Type B pancreatic cell (in vitro differentiated cells): ENCODE data around the gene IQGAP2. TPM values are rescaled to one million over a fixed set of nuclear protein-coding genes. Genes with fewer than 3 reads are reported as not detected.

Source experiments
- DNase-seq: peaks from one replicate; pipeline ENCODE4 v3.0.0; 2021; ENCODE audit warnings: mixed read lengths; ENCODE audit not compliant: unreplicated experiment; ENCODE audit errors: extremely low spot score
- H3K27ac Mint-ChIP-seq: 2 replicates; pipeline ENCODE4 v1.8.0; 2021; ENCODE audit warnings: mild to moderate bottlenecking, mixed read lengths
- H3K27me3 Mint-ChIP-seq: 2 replicates; pipeline ENCODE4 v1.8.0; 2021; ENCODE audit warnings: mixed read lengths
- H3K36me3 Mint-ChIP-seq: 2 replicates; pipeline ENCODE4 v1.8.0; 2021; ENCODE audit warnings: mixed read lengths
- H3K4me1 Mint-ChIP-seq: one replicate; pipeline ENCODE4 v1.8.0; 2021; ENCODE audit warnings: mixed read lengths; ENCODE audit not compliant: unreplicated experiment
- H3K4me3 Mint-ChIP-seq: 2 replicates; pipeline ENCODE4 v1.8.0; 2021; ENCODE audit warnings: mild to moderate bottlenecking, mixed read lengths
- H3K9me3 Mint-ChIP-seq: 2 replicates; pipeline ENCODE4 v1.8.0; 2021; ENCODE audit warnings: mixed read lengths
- CTCF ChIP-seq: fragments of 200-600 bp; sonication (generic); conservative IDR thresholded peaks from 2 replicates; pipeline ENCODE4 v1.5.0; 2021; ENCODE audit warnings: antibody characterized with exemption, mild to moderate bottlenecking
- total RNA-seq: library from RNA; stranded (reverse); gene quantifications from 2 replicates; pipeline ENCODE4 v1.2.1, GENCODE V29; 2021; ENCODE audit warnings: low replicate concordance

IQGAP2 gene
- total RNA-seq, 1 donor from 2014 or later, result 24.7 TPM

GRCh38 chr5:76642390-76643040 lies 239.4 kb downstream of the IQGAP2 start:
- no peaks in the 10 kb centered on the region for H3K9me3 Mint-ChIP-seq
- no peaks in the 10 kb centered on the region for H3K27me3 Mint-ChIP-seq
- H3K27ac Mint-ChIP-seq, result no peak overlapping the region
- H3K4me1 Mint-ChIP-seq, result peaks cover 4% of the 10 kb centered on the region
- TF ChIP-seq CTCF, result no peak
- no peaks in the 10 kb centered on the region for H3K36me3 Mint-ChIP-seq
- no peak for DNase-seq
- H3K4me3 Mint-ChIP-seq, result no peak overlapping the region

GRCh38 chr5:76643371-76643770 lies 240.3 kb downstream of the IQGAP2 start:
- H3K27ac Mint-ChIP-seq, result no peak overlapping the region

GRCh38 chr5:76649140-76649539 lies 246.1 kb downstream of the IQGAP2 start:
- H3K27me3 Mint-ChIP-seq, result no peaks in the 10 kb centered on the region
- no peak for TF ChIP-seq CTCF
- peaks cover 7% of the 10 kb centered on the region for H3K9me3 Mint-ChIP-seq
- DNase-seq, result no peak
- no peak overlapping the region for H3K4me3 Mint-ChIP-seq
- H3K4me1 Mint-ChIP-seq, result no peaks in the 10 kb centered on the region
- no peak overlapping the region for H3K27ac Mint-ChIP-seq
- peaks cover 4% of the 10 kb centered on the region for H3K36me3 Mint-ChIP-seq

More at GRCh38 chr5:76643371-76643770, 240.3 kb downstream of the IQGAP2 start:
- Mint-ChIP-seq H3K4me3 (no peak overlapping the region), H3K36me3 (no peaks in the 10 kb centered on the region), H3K27me3 (no peaks in the 10 kb centered on the region), H3K4me1 (peaks cover 4% of the 10 kb centered on the region), H3K9me3 (no peaks in the 10 kb centered on the region)
- no peak for TF ChIP-seq CTCF
- DNase-seq, result no peak

- no peaks in the 10 kb centered on the region for H3K4me1 Mint-ChIP-seq
- no peaks in the 10 kb centered on the region for H3K27me3 Mint-ChIP-seq
- TF ChIP-seq CTCF, result no peak
- no peak overlapping the region for H3K27ac Mint-ChIP-seq
- no peak overlapping the region for H3K4me3 Mint-ChIP-seq
- H3K9me3 Mint-ChIP-seq, result peaks cover 7% of the 10 kb centered on the region
- peaks cover 4% of the 10 kb centered on the region for H3K36me3 Mint-ChIP-seq
- DNase-seq, result no peak
Observed at GRCh38 chr5:76652809-76653414, 249.8 kb downstream of the IQGAP2 start.

GRCh38 chr5:76657091-76657490 lies 254.0 kb downstream of the IQGAP2 start:
- no peaks in the 10 kb centered on the region for H3K27me3 Mint-ChIP-seq
- no peaks in the 10 kb centered on the region for H3K36me3 Mint-ChIP-seq
- H3K4me1 Mint-ChIP-seq, result no peaks in the 10 kb centered on the region
- DNase-seq, result no peak
- no peak for TF ChIP-seq CTCF
- no peak overlapping the region for H3K27ac Mint-ChIP-seq
- H3K9me3 Mint-ChIP-seq, result no peaks in the 10 kb centered on the region
- no peak overlapping the region for H3K4me3 Mint-ChIP-seq
